ENCODE results near the gene CCDC83.
"Not testable (repeated sequence)": the region's sequence is repeated elsewhere in the genome, so short reads cannot be mapped to it uniquely, and the experiment has no call there.

Gene CCDC83

DNA sequence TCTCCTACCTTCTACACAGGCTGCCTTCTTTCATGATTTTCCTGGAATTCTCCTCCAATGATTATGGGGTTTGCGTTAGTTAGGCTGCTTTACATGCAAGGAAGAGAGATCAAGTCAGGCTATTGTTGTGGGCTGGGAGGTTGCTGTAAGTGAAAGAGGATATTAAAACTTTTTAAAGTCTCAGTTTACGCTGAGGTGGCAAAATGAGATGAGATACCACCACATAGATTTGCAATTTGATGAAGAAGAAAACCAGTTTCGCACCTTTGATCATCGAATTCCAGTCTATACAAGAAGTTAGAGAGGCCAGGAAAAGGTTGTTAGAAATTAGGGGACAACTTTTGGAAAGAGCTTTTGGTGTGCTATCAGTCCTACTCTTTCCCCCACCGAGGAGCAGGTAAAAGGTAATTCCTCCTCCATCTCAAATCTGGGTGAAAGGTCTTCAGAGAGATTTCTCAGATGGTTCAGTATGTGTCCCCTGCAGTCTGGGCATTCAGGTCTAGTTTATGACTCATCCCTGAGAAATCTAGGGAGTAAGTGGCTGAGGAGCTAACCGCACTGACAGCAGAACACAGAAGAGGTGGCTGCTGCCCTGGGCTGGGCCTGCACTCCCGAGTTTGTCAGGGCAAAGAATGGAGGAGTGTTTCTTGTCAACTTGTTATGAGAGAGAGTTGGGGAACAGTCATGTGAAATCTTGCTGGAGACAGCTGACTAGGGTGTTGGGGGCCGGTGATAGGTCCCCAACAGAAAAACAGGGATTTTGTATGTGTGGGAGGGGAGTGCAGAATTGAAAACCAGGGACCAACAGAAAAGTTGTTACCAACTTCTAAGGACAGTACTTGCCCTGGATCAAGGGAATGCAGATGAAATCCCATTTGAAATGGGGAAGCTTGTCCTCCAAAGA, 34.7 kb downstream of the CCDC83 start:
- DNase-seq = no peak

DNA sequence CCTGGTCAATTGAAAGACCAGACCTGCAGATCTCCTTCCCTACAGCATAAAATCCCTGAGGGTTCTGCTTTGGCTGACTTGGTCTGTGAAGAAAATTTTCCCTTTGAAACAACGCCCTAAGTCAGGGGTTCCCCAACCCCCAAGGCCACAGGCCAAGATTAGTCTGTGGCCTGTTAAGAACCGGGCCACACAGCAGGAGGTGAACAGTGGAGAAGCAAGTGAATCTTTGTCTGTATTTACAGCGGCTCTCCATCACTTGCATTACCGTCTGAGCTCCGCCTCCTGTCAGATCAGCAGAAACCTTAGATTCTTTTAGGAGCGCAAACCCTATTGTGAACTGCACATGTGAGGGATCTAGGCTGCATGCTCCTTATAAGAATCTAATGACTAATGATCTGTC, 38.2 kb downstream of the CCDC83 start:
- DNase-seq = no peak

DNA sequence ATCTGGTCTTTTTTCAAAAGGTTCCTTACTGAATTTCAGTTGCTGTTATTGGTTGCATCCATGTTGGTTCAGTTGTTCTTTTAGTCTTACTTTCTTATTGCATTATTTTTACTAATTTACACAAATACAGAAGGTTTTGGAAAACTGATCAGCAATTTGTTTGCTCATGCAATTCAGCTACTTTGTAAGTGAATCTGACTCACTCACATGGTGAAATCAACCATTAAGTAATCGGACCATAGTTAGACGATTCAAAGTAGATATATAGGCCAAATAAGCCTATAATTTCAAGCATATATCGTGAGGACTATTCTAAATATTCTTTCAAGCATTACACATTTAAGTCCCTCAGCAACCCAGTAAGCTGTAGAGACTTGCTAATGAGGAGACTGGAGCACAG, 41.7 kb downstream of the CCDC83 start:
- no peak for DNase-seq

DNA sequence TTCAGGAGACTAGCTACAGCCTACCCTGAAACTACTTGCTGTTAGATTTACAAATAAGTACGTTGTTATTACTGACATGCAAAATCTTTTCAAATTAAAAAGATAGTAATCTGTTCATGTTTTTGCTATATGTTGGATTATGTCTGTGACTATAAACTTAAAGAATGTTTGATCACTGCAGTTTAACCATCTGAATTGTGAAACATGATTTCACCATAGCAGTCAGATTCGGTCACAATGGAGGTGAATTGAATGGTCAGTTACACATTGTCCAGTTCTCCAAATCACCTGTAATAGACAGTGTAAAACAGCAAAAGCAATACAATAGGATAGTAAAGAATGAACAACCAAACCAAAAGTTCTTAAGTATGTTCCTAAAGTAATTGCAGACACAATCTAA, 43.3 kb downstream of the CCDC83 start:
- no peak for DNase-seq

GRCh38 chr11:85902353-85902752, 47.2 kb downstream of the CCDC83 start:
- DNase-seq = no peak

- DNase-seq = no peak
Observed at GRCh38 chr11:85903406-85903805, 48.2 kb downstream of the CCDC83 start.

- DNase-seq = no peak
Observed at GRCh38 chr11:85903811-85904210, 48.6 kb downstream of the CCDC83 start.

DNA sequence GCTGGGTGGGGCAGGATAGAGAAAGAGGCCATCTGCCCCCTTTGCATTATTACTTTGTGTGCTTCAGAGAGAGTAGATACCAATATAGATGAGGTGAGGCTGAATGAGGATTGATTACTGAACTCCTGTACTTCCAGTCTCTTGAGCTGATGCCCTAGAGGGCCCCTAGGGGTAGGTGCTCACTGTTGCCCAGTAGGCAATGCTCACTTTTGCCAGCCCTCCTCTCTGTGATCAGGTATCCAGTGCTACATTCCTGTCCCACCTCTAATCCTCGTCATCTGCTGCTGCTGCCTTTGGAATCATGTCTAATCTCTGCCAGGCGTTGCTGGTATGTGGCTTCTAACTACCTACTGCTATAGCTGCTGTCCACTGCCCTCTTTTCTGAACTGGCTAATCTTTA, 57.2 kb downstream of the CCDC83 start:
- no peak for DNase-seq

GRCh38 chr11:85913513-85913912, 58.3 kb downstream of the CCDC83 start:
- no peak for DNase-seq

GRCh38 chr11:85914425-85914824, 59.2 kb downstream of the CCDC83 start:
- DNase-seq = no peak

- DNase-seq = no peak
Observed at GRCh38 chr11:85918910-85919794, 64.0 kb downstream of the CCDC83 start.

DNA sequence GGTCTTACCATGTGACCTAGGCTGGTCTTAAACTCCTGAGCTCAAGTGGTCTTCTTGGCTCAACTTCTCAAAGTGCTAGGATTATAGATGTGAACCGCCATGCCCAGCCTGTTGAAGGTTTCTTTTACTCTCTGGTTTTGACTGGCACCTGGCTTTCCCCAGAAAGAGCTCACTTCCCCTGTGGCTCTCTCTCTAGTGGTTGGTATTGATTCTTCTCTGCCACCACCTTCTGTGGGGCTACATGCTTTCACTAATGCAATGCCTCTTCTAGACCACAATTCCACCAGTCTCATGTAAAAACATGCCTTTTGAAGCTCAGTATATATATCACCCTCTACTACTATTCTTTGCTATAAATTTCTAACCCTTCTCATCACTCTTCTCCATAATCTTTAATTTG, 67.2 kb downstream of the CCDC83 start:
- DNase-seq = no peak

GRCh38 chr11:85923455-85923854, 68.3 kb downstream of the CCDC83 start:
- DNase-seq = no peak

- not testable (repeated sequence) for DNase-seq
Observed at GRCh38 chr11:85926653-85927214, 71.6 kb downstream of the CCDC83 start.

GRCh38 chr11:85930879-85931366, 75.7 kb downstream of the CCDC83 start:
- DNase-seq = no peak

DNA sequence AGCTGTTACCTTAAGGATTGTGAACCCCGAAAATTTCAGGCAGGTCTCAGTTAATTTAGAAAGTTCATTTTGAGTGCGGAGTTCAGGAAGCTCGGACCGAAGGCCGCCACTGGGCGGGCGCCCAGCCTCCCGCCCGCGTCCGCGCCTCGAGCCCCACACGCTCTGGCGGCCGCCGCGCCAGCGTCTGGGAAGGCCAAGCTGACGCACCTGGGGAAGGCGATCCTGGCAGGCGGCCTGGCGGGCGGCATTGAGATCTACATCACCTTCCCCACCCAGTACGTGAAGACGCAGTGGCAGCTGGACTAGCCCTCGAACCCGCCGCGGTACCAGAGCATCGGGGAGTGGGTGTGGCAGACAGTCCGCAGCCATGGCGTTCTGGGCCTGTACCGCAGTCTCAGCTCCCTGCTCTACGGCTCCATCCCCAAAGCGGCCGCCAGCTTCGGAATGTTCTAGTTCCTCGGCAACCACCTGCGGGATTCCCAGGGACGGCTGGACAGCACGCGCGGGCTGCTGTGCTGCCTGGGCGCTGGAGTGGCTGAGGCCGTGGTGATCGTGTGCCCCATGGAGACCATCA, 79.5 kb downstream of the CCDC83 start:
- DNase-seq = no peak

- no peak for DNase-seq
Observed at GRCh38 chr11:85935751-85936150, 80.6 kb downstream of the CCDC83 start.

DNA sequence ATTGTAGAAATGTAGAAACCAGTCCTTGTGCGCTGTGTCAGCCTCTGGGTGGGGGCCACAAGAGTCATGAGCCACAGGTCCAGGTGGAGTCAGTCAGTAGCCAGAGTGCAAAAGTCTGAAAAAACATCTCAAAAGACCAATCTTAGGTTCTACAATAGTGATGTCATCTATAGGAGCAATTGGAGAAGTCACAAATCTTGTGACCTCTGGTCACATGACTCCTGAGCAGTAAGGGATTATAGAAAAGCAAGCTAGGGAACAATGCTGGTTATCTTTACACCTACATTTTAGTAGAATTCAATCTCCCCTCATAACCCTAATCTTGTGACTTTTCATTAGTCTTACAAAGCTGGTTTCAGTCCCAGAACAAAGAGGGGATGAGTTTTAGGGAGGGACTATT, 82.7 kb downstream of the CCDC83 start:
- no peak for DNase-seq

DNA sequence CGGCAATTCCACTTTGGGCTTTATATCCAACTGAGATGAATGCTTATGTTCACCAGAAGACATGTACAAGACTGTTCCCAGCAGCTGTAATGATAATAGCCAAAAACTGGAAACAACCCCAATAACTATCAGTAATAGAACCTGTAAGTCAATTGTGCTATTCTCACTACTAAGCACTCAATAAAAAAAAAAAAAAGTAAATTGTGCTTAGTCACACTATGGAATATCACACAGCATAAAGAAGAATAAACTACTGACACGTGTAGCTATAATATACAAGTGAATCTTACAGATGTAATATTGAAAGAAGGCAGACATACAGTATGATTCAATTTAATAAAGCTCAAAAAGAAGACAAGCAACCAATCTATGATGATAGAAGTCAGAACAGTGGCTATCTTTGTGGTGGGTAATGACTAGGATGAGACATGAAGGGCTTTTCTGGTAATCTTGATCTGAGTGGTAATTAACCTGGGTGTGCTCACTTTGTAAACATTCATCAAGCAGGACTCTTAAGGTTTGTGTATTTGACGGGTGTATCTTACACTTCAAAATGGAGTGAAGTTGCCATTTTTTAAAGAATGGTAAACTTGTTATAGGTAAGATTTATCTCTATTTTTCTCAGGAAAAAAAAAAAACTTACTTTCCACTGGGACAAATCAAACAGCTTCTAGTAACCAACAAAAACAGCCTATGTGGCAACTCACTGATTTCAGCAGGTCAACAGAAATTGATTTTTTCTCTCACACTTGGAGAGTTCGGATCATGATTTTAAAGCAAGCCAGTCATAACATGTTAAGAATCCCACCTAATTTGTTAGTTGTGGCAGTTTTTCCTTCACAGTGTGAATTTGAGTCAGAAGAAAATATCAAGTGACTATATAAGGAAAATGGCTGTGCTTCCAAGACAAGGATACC, 84.2 kb downstream of the CCDC83 start:
- no peak for DNase-seq

- DNase-seq = no peak
Observed at GRCh38 chr11:85941380-85941973, 86.3 kb downstream of the CCDC83 start.

- DNase-seq = no peak
Observed at GRCh38 chr11:85945296-85945695, 90.1 kb downstream of the CCDC83 start.

- DNase-seq = no peak
Observed at GRCh38 chr11:85945788-85946187, 90.6 kb downstream of the CCDC83 start.

Measured in NCI-H345 (cell line).